HG03025 (cell line): ENCODE measurements around the gene PPHLN1.

Experiments used
- ATAC-seq: cut with Tn5 transposase; IDR thresholded peaks from one replicate; pipeline ENCODE4 v1.9.1; 2021; ENCODE audit warnings: mild to moderate bottlenecking, moderate library complexity; ENCODE audit not compliant: unreplicated experiment, low FRiP score

PPHLN1 gene

GRCh38 chr12:42428850-42429249, 102.9 kb downstream of the PPHLN1 start:
- ATAC-seq = no peak

DNA sequence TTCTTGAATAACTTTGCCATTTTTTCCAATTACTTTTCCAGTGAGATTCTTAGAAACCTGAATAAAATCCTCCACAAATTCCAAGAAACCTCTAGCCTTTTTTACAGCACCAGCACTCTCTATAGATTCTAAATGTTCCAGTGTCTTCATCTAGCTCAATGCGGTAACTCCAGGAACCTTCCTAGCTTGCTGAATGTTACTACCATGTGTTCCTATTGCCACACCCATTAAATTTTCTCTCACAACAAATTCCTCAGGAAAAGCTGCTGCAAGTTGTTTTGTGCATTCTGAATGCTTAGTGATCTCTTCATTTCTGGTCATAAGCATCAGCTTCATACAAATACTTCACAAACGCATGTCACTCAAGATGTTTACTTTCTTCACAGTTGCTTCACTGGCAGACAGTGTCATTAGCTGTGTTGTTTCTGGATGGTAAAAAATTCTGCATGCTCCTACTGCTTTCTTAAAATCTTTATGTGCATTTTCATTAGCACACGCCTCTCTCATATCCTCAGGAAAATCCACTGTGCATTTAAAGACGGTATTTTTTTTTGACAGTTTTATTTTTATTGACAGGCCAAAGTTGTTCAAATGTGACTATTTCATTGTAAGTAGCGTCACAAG, 106.7 kb downstream of the PPHLN1 start:
- no peak for ATAC-seq

- no peak for ATAC-seq
Measured at GRCh38 chr12:42440608-42441007, 114.6 kb downstream of the PPHLN1 start.

DNA sequence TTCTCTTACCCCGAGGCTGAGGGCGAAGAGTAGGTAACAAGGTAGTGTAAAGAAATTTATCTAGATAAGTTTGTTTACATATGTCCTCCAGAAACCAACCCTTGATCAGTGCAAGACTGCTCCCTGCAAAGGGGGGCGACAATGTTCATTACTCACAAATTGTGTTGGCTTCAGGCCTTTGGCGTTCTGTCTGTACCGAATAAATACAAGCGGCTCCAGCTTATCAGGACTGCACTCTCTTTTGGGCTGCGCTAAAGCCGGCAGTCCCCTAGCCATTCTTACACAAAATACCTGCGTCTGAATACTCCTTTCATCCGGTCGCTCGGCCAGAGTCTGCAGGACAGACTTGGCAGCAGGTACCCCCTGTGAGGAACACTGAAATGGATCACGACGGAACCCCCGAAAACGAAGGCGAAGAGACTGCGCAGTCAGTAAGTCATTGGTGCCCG, 116.4 kb downstream of the PPHLN1 start:
- no peak for ATAC-seq

GRCh38 chr12:42442888-42443287, 116.9 kb downstream of the PPHLN1 start:
- no peak for ATAC-seq

GRCh38 chr12:42444192-42444943, 118.4 kb downstream of the PPHLN1 start:
- no peak for ATAC-seq

DNA sequence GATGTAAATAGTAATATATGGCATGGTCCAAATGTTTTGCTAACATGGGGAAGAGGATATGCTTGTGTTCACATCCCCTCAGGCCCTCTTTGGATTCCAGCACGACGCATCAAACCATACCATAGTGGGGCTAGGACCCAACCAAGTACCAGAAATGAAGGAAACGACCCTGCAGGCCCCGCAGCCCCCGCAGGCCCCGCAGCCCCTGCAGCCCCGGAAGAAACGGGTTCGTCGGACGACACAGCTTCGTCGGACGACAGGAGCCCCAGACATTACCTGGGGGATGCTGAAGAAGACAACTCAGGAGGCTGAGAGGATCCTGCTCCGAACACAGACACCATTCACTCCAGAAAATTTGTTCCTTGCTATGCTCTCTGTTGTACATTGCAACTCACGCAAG, 119.9 kb downstream of the PPHLN1 start:
- ATAC-seq = no peak

DNA sequence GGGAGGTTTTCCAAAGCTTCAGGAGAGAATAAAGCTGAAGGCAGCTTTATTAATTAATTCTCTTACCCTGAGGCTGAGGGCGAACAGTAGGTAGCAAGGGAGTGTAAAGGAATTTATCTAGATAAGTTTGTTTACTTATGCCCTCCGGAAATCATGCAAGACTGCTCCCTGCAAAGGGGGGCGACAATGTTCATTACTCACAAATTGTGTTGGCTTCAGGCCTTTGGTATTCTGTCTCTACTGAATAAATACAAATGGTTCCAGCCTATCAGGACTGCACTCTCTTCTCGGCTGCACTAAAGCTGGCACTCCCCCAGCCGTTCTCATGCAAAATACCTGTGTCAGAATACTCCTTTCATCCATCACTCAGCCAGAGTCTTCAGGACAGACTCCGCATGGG, 120.8 kb downstream of the PPHLN1 start:
- no peak for ATAC-seq

DNA sequence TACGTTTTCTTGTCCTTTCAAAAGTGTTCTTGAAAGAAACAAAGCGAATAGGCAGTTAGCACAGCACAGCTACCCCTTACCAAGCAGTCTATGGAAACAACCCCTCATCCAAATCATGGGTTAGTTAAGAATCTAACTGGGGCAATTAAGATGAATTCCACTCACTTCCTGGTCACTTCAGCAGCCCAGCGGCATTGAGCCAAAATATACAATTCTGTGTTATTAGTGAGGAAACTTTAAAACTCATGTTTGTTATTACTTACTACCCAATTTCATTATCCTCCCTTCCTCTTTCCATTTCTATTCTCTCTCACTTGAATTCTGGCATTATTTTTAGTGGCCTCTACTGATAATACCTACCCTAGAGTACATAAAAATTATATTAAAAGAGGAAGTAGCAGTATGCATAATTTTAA, 121.4 kb downstream of the PPHLN1 start:
- no peak for ATAC-seq

GRCh38 chr12:42448841-42449240, 122.9 kb downstream of the PPHLN1 start:
- ATAC-seq = no peak

GRCh38 chr12:42450248-42450647, 124.3 kb downstream of the PPHLN1 start:
- ATAC-seq = no peak

DNA sequence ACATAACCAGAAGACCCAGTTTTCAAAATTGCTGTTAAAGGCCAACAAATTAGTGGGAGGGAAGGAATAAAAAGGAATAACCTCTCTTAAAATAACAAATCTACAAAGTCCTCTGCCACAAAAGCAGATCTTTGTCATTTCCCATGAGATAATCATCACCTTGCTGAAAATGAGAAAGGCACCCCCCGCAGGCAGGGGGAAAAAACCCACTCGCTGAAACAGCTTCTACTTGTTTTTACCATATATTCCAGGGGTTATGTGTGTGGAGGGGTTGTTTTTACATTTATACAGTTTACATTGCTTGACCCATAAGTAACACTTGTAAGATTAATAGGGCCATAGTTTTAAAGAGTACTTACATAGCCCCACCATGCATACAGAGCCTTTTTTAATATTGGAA, 132.6 kb downstream of the PPHLN1 start:
- ATAC-seq = no peak

DNA sequence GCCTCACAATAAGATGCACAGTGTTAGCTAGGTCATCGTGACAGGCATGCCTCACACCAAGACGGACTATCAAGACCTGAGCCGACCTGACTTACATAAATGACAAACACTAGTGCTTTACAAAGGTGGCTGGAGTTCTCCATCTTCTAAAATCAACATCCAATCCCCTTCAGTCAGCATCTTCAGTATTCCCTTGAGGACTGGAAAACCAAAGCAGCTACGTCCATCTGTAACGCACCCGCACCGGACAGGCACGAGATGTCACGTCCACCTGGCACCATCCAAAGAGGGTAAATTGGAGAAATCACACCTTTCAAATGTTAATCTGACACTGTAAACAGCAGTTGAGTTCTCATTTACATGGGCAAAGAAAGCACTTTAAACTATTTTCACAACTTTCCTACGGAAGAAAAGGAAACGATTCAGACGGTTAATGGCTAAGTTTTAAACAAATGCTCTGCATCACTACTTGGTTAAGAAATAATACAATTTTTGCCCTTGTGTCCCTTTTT, 133.4 kb downstream of the PPHLN1 start:
- no peak for ATAC-seq

- no peak for ATAC-seq
Measured at GRCh38 chr12:42462486-42462885, 136.5 kb downstream of the PPHLN1 start.

- ATAC-seq = no peak
Measured at GRCh38 chr12:42463671-42464070, 137.7 kb downstream of the PPHLN1 start.

- ATAC-seq = no peak
Measured at GRCh38 chr12:42468341-42468821, 142.4 kb downstream of the PPHLN1 start.

DNA sequence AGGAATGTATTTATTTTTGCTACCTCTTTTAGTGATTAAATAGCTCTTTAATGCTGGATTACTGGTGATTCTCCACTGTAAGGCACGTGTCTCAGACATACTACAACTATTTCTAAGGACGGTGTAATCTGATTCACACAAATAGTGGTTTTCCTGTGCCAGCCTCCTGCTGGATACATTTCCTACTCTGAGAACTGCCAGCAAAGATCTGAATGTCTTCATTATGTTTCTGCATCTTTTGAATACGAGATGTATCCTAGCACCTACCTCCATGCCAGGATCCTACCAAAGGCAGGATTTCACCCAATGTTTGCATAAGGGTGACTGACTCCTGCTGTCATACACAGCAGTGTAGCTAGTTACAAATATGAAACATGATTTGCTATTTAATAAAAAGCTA, 143.0 kb downstream of the PPHLN1 start:
- peak; percentile 8 for ATAC-seq

DNA sequence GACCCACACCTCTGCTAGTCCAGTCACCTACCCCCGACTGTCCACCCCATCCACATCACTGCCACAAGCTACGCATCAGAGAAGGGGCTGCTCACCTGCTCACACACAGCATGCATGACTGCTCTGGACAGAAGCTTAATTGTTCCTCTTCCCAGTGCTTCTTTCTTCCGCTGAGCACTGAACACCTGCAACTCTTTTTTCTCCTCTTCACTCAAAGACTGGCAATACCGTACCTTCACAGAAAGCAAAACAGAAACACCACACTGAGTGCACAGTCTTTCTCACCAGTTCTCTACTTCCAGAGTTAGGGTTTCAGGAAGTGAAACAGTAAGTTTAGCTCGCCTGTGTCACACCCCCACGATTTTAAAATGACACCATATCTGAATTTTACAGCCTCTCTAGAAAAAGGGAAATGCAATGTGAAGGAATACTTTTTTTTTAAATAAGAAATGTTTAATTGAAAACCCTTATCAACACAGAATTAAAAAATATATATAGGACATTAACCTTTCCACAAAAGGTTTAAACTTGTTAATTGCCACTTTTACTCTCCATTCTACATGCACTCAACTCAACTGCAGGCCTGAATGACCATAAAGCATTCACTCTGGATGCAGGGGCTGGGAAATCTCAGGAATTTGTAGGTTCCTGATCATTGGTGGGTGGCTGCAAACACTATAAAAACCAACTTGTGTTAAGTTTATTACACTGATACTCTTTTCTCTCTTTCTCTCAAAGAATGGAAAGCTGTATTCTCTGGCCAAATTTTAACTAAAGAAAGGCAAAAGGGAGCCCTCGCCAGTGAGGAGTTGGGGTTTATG, 143.6 kb downstream of the PPHLN1 start:
- peak; percentile 98 for ATAC-seq

DNA sequence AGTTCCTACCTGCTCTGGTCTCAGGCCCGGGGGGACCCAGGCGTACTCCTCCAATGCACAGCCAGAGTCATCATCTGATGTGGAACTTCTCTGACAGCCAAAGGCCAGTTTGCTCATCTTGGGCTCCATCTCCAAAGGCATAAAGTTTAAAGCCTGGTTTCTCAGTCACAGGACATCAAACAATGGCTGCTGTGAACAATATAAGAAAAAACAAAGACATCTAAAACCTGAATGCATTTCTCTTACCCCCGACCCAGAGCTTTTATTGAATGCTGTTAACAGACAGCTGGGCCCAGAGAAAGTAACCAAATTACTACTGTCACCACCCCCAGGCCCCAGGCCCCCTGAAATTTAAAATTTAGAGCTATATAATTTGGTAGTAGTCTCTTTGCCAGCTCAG, 146.4 kb downstream of the PPHLN1 start:
- ATAC-seq = no peak

DNA sequence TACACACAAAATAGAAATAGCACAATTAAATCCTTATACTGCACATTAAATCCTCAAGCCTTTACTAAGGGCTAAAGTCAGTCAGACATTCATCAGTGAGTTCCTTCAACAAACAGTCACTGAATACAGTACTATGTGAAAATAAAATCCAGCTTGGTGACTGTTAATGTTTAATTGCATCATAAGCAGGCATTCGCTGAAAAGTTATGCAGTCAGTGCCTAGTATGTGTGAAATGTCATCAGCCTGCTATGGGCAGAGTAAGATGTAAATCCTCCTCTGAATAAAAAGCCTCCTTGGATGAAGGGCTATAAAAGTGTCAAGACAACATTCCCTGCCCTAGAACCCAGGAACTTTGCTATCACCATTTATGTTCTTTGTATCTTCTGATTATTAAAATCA, 147.2 kb downstream of the PPHLN1 start:
- no peak for ATAC-seq

DNA sequence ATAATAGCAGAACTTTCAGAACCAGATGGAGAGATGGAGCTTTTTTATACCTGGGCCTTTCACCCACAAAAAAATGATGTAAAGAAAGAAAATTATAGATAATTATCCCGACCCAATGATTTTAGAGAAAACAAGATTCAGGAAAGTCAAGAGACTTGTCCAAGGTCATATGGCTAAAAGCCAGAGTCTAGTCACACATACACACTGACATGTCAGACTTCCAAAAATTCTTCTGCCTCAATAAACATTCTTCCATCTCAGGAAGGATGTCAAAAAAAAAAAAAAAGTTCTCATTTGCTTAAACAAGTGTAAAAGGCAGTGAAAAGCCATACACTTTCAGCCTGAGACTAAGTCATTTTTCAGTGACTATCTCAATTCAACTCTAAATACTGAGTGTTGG, 147.6 kb downstream of the PPHLN1 start:
- ATAC-seq = no peak
